ENCODE results near the gene NLRP5. TPM values are rescaled to one million over a fixed set of nuclear protein-coding genes. Genes with fewer than 3 reads are reported as not detected.

The NLRP5 gene
- total RNA-seq, 2 experiments from 2014 or later = not detected

DNA sequence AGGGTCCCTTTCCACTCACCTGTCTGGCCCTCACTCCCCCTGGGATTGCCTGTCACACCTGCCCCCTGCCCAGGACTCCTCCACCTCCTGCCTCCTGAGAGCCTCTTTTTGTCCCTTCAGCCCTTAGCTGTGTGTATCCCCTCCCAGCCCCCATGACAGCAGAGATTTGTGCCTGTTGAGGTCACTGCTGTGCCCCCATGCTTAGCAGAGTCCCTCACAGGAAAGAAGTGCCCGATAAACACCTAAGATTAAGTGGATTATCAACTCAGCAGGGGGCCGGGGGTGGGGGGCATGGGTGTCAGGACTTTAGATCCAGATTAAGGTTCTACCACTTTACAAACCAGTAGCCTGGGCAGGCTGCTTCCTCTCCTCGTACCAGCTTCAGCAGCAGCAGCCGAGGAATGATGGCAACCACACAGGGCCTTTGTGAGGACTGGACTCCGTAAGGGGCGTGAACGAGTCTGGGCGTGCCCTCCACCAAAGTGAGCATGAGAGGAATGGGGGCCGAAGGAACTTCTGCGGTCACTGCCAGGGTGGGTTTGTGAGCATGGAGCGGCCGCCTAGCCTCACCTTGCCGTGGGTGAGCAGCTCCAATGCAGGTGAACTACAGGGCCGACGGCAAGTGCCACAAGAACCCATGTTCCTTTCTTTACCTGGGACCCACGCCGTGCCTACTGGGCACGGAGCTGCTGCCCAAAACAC lies 98.4 kb downstream of the NLRP5 start:
- H3K4me1 Mint-ChIP-seq (ENCODE audit: low read depth) = peaks cover 10% of the 10 kb centered on the region
- intact Hi-C loops (cut with micrococcal nuclease) = no loop called here
- POLR2A ChIA-PET = interaction anchor here (1.8 kb wide), 1 partner anchor 23 kb away, joined by 3 read pairs; no protein-coding TSS in a partner anchor
- ATAC-seq (no peak), DNase-seq (no peak)
- H3K9me3 Mint-ChIP-seq = no peaks in the 10 kb centered on the region
- H3K27me3 Mint-ChIP-seq = peaks cover 13% of the 10 kb centered on the region
- H3K27ac Mint-ChIP-seq = no peak overlapping the region
- peaks cover 5% of the 10 kb centered on the region for H3K36me3 Mint-ChIP-seq (ENCODE audit: low read depth)
- no peak overlapping the region for H3K4me3 Mint-ChIP-seq
- TF ChIP-seq, protein P1, sequence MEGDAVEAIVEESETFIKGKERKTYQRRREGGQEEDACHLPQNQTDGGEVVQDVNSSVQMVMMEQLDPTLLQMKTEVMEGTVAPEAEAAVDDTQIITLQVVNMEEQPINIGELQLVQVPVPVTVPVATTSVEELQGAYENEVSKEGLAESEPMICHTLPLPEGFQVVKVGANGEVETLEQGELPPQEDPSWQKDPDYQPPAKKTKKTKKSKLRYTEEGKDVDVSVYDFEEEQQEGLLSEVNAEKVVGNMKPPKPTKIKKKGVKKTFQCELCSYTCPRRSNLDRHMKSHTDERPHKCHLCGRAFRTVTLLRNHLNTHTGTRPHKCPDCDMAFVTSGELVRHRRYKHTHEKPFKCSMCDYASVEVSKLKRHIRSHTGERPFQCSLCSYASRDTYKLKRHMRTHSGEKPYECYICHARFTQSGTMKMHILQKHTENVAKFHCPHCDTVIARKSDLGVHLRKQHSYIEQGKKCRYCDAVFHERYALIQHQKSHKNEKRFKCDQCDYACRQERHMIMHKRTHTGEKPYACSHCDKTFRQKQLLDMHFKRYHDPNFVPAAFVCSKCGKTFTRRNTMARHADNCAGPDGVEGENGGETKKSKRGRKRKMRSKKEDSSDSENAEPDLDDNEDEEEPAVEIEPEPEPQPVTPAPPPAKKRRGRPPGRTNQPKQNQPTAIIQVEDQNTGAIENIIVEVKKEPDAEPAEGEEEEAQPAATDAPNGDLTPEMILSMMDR (IDR thresholded peaks at IDR 0.05) = no peak
- CTCF ChIA-PET = interaction anchor here (0.7 to 2.1 kb wide), 3 partner anchors 8 to 86 kb away, joined by 3 to 10 read pairs (median 3); no protein-coding TSS in a partner anchor

DNA sequence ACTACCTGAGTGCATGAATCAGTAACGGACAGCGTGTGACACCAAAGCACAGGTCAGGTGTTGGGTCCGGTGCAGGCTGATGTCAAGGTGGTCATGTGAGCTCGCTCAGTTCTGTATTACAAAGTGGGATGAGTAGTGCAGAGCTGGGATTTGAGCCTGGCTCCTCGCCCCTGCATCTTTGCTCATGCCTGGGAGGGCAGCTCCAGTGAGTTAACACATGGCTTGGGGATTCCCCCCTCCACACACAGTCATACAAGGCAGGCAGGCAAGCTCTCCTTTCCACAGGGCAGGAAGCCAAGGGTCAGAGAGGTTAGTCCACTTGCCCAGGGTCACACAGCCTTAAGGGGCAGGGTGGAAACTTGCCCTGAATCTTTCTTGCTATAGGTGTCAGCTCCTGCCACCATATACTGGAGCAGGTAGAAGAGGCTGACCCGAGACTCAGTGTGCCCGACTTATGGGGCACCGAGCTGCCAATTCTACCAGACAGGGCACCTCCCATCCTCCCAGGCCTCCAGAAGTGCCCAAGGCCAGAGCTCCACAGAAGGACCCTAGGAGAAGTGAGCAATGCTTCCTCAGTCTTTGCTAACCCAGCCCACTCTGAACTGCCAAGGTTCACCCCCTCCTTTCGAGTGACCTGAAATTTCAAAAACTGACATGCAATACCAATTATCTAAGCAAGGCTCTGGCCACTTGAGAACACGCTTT lies 99.1 kb downstream of the NLRP5 start:
- H3K4me3 Mint-ChIP-seq = no peak overlapping the region
- no peak overlapping the region for H3K27ac Mint-ChIP-seq
- TF ChIP-seq, protein P1 (IDR thresholded peaks at IDR 0.05) = no peak
- ATAC-seq (peak; percentile 56), DNase-seq (peak; percentile 20)
- POLR2A ChIA-PET = interaction anchor here (1.8 kb wide), 1 partner anchor 22 kb away, joined by 3 read pairs; no protein-coding TSS in a partner anchor
- intact Hi-C loops (cut with micrococcal nuclease) = no loop called here
- CTCF ChIA-PET = interaction anchor here (0.7 to 2.1 kb wide), 4 partner anchors 9 to 86 kb away, joined by 3 to 10 read pairs (median 3); no protein-coding TSS in a partner anchor
- peaks cover 6% of the 10 kb centered on the region for H3K36me3 Mint-ChIP-seq (ENCODE audit: low read depth)
- H3K4me1 Mint-ChIP-seq (ENCODE audit: low read depth) = peaks cover 8% of the 10 kb centered on the region
- no peaks in the 10 kb centered on the region for H3K9me3 Mint-ChIP-seq
- H3K27me3 Mint-ChIP-seq = peaks cover 12% of the 10 kb centered on the region

- H3K4me3 Mint-ChIP-seq = no peak overlapping the region
- peaks cover 10% of the 10 kb centered on the region for H3K36me3 Mint-ChIP-seq (ENCODE audit: low read depth)
- POLR2A ChIA-PET = no interaction called here
- peaks cover 4% of the 10 kb centered on the region for H3K27me3 Mint-ChIP-seq
- no peaks in the 10 kb centered on the region for H3K9me3 Mint-ChIP-seq
- H3K4me1 Mint-ChIP-seq (ENCODE audit: low read depth) = no peaks in the 10 kb centered on the region
- no peak overlapping the region for H3K27ac Mint-ChIP-seq
- CTCF ChIA-PET = interaction anchor here (0.7 to 2.1 kb wide), 2 partner anchors 10 to 18 kb away, joined by 3 to 10 read pairs; no protein-coding TSS in a partner anchor
- DNase-seq (no peak), ATAC-seq (no peak)
- TF ChIP-seq, protein P1 (IDR thresholded peaks at IDR 0.05) = no peak
- intact Hi-C loops (cut with micrococcal nuclease) = no loop called here
Observed at GRCh38 chr19:56086671-56087430, 100.3 kb downstream of the NLRP5 start.

- Mint-ChIP-seq H3K36me3 (ENCODE audit: low read depth) (peaks cover 15% of the 10 kb centered on the region), H3K9me3 (peaks cover 3% of the 10 kb centered on the region), H3K27me3 (no peaks in the 10 kb centered on the region), H3K4me3 (no peak overlapping the region), H3K4me1 (ENCODE audit: low read depth) (no peaks in the 10 kb centered on the region), H3K27ac (no peak overlapping the region)
- DNase-seq (no peak), ATAC-seq (no peak)
- ChIA-PET POLR2A (no interaction called here), CTCF (interaction anchor here (0.7 kb wide), 1 partner anchor 20 kb away, joined by 3 read pairs; no protein-coding TSS in a partner anchor)
- TF ChIP-seq, protein P1 (IDR thresholded peaks at IDR 0.05) = no peak
- intact Hi-C loops (cut with micrococcal nuclease) = no loop called here
Observed at GRCh38 chr19:56087647-56088496, 101.3 kb downstream of the NLRP5 start.

All from activated CD8-positive, alpha-beta T cell treated with anti-CD3 and anti-CD28 coated beads for 36 hours (primary cell).